SH-SY5Y (cell line): ENCODE measurements around the gene KLHL29.

Source experiments
- GATA2 ChIP-seq: IDR thresholded peaks from 2 replicates; pipeline ENCODE4 v1.6.1; 2011; ENCODE audit warnings: mild to moderate bottlenecking, low read depth, low read length
- GATA3 ChIP-seq: IDR thresholded peaks from 2 replicates; pipeline ENCODE4 v1.6.1; 2011; ENCODE audit warnings: low read depth, mild to moderate bottlenecking, low read length, moderate library complexity

Gene KLHL29

GRCh38 chr2:23653326-23653725, 268.3 kb downstream of the KLHL29 start:
- TF ChIP-seq GATA2 (no peak), GATA3 (no peak)

GRCh38 chr2:23654756-23655155, 269.8 kb downstream of the KLHL29 start:
- TF ChIP-seq GATA3 (no peak), GATA2 (no peak)

- TF ChIP-seq GATA2 (no peak), GATA3 (no peak)
Measured at GRCh38 chr2:23655934-23656596, 271.1 kb downstream of the KLHL29 start.

- TF ChIP-seq GATA3 = no peak
- no peak for TF ChIP-seq GATA2
Measured at GRCh38 chr2:23656597-23656973, 271.6 kb downstream of the KLHL29 start.

GRCh38 chr2:23657371-23657770, 272.4 kb downstream of the KLHL29 start:
- TF ChIP-seq GATA3 (no peak), GATA2 (no peak)

GRCh38 chr2:23657934-23658333, 273.0 kb downstream of the KLHL29 start:
- TF ChIP-seq GATA3 = no peak
- no peak for TF ChIP-seq GATA2

- no peak for TF ChIP-seq GATA3
- no peak for TF ChIP-seq GATA2
Measured at GRCh38 chr2:23658466-23658942, 273.5 kb downstream of the KLHL29 start.

GRCh38 chr2:23659328-23659727, 274.3 kb downstream of the KLHL29 start:
- TF ChIP-seq GATA2 = no peak
- no peak for TF ChIP-seq GATA3

- no peak for TF ChIP-seq GATA2
- no peak for TF ChIP-seq GATA3
Measured at GRCh38 chr2:23659773-23660172, 274.8 kb downstream of the KLHL29 start.

- no peak for TF ChIP-seq GATA3
- no peak for TF ChIP-seq GATA2
Measured at GRCh38 chr2:23660237-23660636, 275.3 kb downstream of the KLHL29 start.

GRCh38 chr2:23661276-23662050, 276.5 kb downstream of the KLHL29 start:
- no peak for TF ChIP-seq GATA2

- TF ChIP-seq GATA2 = no peak
- TF ChIP-seq GATA3 = no peak
Measured at GRCh38 chr2:23662466-23662865, 277.5 kb downstream of the KLHL29 start.

GRCh38 chr2:23662941-23663920, 278.3 kb downstream of the KLHL29 start:
- TF ChIP-seq GATA3 = no peak
- no peak for TF ChIP-seq GATA2
